Measurements from ENCODE around the gene TUBD1.
"Not testable (repeated sequence)": the region's sequence is repeated elsewhere in the genome, so short reads cannot be mapped to it uniquely, and the experiment has no call there.

Gene TUBD1

GRCh38 chr17:59848385-59848668 lies 44.4 kb downstream of the TUBD1 start:
- H3K4me3 ChIP-seq (replicated peaks; ENCODE audit: low read depth, low read length) = no peak overlapping the region
- DNase-seq (ENCODE audit: low read depth) = no peak
- TF ChIP-seq CTCF (IDR thresholded peaks at IDR 0.05; ENCODE audit: low read length, missing control alignments) = no peak

GRCh38 chr17:59846394-59847165 lies 46.2 kb downstream of the TUBD1 start:
- no peak overlapping the region for H3K4me3 ChIP-seq (replicated peaks; ENCODE audit: low read depth, low read length)
- peak; percentile 86 for DNase-seq (ENCODE audit: low read depth)
- TF ChIP-seq CTCF (IDR thresholded peaks at IDR 0.05; ENCODE audit: low read length, missing control alignments) = no peak

- H3K4me3 ChIP-seq (replicated peaks; ENCODE audit: low read depth, low read length) = no peak overlapping the region
- peak; percentile 81 for DNase-seq (ENCODE audit: low read depth)
- no peak for TF ChIP-seq CTCF (IDR thresholded peaks at IDR 0.05; ENCODE audit: low read length, missing control alignments)
Observed at GRCh38 chr17:59845595-59846393, 46.9 kb downstream of the TUBD1 start.

GRCh38 chr17:59844884-59845594 lies 47.7 kb downstream of the TUBD1 start:
- no peak overlapping the region for H3K4me3 ChIP-seq (replicated peaks; ENCODE audit: low read depth, low read length)
- DNase-seq (ENCODE audit: low read depth) = peak; percentile 82
- TF ChIP-seq CTCF (IDR thresholded peaks at IDR 0.05; ENCODE audit: low read length, missing control alignments) = no peak

- TF ChIP-seq CTCF (IDR thresholded peaks at IDR 0.05; ENCODE audit: low read length, missing control alignments) = no peak
- no peak overlapping the region for H3K4me3 ChIP-seq (replicated peaks; ENCODE audit: low read depth, low read length)
- peak; percentile 98 for DNase-seq (ENCODE audit: low read depth)
Observed at GRCh38 chr17:59842901-59843652, 49.7 kb downstream of the TUBD1 start.

GRCh38 chr17:59841882-59842263 lies 50.9 kb downstream of the TUBD1 start:
- H3K4me3 ChIP-seq (replicated peaks; ENCODE audit: low read depth, low read length) = peak overlapping the region; percentile 76
- not testable (repeated sequence) for DNase-seq (ENCODE audit: low read depth)

- H3K4me3 ChIP-seq (replicated peaks; ENCODE audit: low read depth, low read length) = peak overlapping the region; percentile 76
- peak; percentile 75 for DNase-seq (ENCODE audit: low read depth)
Observed at GRCh38 chr17:59841091-59841881, 51.5 kb downstream of the TUBD1 start.

All from fibroblast of pulmonary artery (primary cell).